Esophagus muscularis mucosa (tissue), 4 donors: ENCODE measurements around the gene CD22. TPM values are rescaled to one million over a fixed set of nuclear protein-coding genes. Genes with fewer than 3 reads are reported as not detected.
"Not testable (repeated sequence)": the region's sequence is repeated elsewhere in the genome, so short reads cannot be mapped to it uniquely, and the experiment has no call there.

Source experiments
- DNase-seq: peaks from one replicate; pipeline ENCODE4 v3.0.0-alpha.2; 2017; ENCODE audit errors: extremely low spot score
- H3K27ac ChIP-seq, 4 donors: fragments of 200-600 bp; sonication (generic); replicated peaks in 1 of 4; 1 replicate in 3 of 4; 2 replicates in 1 of 4; pipeline ENCODE4 v1.5.1; 2016 to 2019; ENCODE audit warnings: mild to moderate bottlenecking in 1 of 4
- H3K27me3 ChIP-seq, 4 donors: fragments of 200-600 bp; sonication (generic); one replicate each; pipeline versions ENCODE4 v1.5.1 to v1.6.0; 2016 to 2019
- H3K36me3 ChIP-seq, 4 donors: fragments of 200-600 bp; sonication (generic); one replicate each; pipeline ENCODE4 v1.5.1; 2016 to 2019
- H3K4me1 ChIP-seq, 4 donors: fragments of 200-600 bp; sonication (generic); one replicate each; pipeline ENCODE4 v1.5.1; 2016 to 2019
- H3K4me3 ChIP-seq, 4 donors: fragments of 200-600 bp; sonication (generic); 1 replicate in 2 of 4; 2 replicates in 2 of 4; pipeline ENCODE4 v1.5.1; 2016 to 2019; ENCODE audit warnings: mild to moderate bottlenecking in 4 of 4, moderate library complexity in 1 of 4
- H3K9me3 ChIP-seq, 4 donors: fragments of 200-600 bp; sonication (generic); 1 replicate in 3 of 4; 2 replicates in 1 of 4; pipeline ENCODE4 v1.5.1; 2016 to 2019
- EP300 ChIP-seq: sonication (generic); formaldehyde crosslinking; IDR thresholded peaks from one replicate; pipeline ENCODE4 v1.6.1; 2017; ENCODE audit warnings: antibody characterized with exemption
- POLR2A ChIP-seq: fragments of 450-650 bp; IDR thresholded peaks from one replicate; pipeline ENCODE4 v1.6.1; 2017; ENCODE audit warnings: antibody characterized with exemption, moderate library complexity, mild to moderate bottlenecking, low read depth
- POLR2AphosphoS5 ChIP-seq, 2 donors: sonication (generic); formaldehyde crosslinking; IDR thresholded peaks; one replicate each; pipeline ENCODE4 v1.6.1; 2017; ENCODE audit warnings: antibody characterized with exemption in 2 of 2
- WGBS: methylation state at CpG from one replicate; pipeline ENCODE4 v1.1.5; 2018; 5-methylcytosine and 5-hydroxymethylcytosine counted together
- intact Hi-C: fragments of 100-400 bp; cut with DNase I; formaldehyde crosslinking; loops from one replicate; pipeline ENCODE4 v1.15.1; 2023
- total RNA-seq, 4 donors: library from RNA; depleted of rRNA; stranded (reverse); fragments of >200 nt; gene quantifications; one replicate each; pipeline versions ENCODE4 v1.1.0 to v1.2.1, GENCODE V29; 2016
- TF ChIP-seq, protein P1 (sequence below), 3 experiments: fragments of 200-600 bp in 2 of 3; fragments of 450-650 bp in 1 of 3; sonication (generic) in 2 of 3; IDR thresholded peaks; one replicate each; pipeline ENCODE4 v1.5.1; 2017 to 2019; ENCODE audit warnings: antibody characterized with exemption in 3 of 3, mild to moderate bottlenecking in 2 of 3, moderate library complexity in 1 of 3

CD22 gene
- total RNA-seq, 4 donors from 2014 or later = 2.3 to 12.5 (median 3.7) TPM

DNA sequence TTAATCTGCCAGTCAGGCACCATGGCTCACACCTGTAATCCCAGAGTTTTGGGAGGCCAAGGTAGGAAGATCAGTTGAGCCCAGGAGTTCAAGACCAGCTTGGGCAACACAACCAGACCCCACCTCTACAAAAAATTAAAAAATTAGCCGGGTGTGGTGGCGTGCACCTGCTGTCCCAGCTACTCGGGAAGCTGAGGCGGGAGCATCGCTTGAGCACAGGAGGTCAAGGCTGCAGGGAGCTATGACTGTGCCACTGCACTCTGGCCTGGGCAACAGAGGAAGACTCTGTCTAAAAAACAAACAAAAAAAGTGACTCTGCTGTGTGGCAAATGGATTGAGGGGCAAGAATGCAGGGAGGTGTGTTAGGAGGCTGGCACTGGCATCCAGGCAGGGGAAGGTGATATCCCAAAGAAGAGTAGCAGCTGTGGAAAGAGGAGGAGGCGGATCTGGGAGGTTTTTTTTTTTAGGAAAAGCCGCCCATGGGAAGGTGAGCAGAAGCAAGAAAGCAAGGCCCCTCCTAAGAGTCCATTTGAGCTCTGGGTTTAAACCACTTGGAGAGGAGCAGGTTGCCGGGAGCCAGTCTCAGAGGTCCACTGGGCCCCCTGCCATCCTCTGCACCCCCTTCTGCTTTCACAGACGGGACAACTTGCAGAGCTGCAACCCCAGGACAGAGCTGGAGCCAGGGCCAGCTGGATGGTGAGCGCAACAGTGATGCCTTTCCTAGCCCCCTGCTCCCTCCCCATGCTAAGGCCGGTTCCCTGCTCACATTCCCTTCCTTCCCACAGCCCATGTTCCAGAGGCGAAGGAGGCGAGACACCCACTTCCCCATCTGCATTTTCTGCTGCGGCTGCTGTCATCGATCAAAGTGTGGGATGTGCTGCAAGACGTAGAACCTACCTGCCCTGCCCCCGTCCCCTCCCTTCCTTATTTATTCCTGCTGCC is 44.6 kb upstream of the CD22 start:
- DNase-seq = no peak
- no peak for TF ChIP-seq EP300
- TF ChIP-seq, protein P1, sequence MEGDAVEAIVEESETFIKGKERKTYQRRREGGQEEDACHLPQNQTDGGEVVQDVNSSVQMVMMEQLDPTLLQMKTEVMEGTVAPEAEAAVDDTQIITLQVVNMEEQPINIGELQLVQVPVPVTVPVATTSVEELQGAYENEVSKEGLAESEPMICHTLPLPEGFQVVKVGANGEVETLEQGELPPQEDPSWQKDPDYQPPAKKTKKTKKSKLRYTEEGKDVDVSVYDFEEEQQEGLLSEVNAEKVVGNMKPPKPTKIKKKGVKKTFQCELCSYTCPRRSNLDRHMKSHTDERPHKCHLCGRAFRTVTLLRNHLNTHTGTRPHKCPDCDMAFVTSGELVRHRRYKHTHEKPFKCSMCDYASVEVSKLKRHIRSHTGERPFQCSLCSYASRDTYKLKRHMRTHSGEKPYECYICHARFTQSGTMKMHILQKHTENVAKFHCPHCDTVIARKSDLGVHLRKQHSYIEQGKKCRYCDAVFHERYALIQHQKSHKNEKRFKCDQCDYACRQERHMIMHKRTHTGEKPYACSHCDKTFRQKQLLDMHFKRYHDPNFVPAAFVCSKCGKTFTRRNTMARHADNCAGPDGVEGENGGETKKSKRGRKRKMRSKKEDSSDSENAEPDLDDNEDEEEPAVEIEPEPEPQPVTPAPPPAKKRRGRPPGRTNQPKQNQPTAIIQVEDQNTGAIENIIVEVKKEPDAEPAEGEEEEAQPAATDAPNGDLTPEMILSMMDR (IDR thresholded peaks at IDR 0.05) = no peak
- TF ChIP-seq POLR2AphosphoS5 (IDR thresholded peaks at IDR 0.05) = no peak
- no peak for TF ChIP-seq POLR2A
- Histone ChIP-seq H3K36me3 (peaks cover 3 to 8% (median 6%) of the 10 kb centered on the region in 4 donors), H3K4me1 (peaks cover 0 to 11% (median 0%) of the 10 kb centered on the region in 4 donors), H3K9me3 (no peaks in the 10 kb centered on the region), H3K4me3 (no peak overlapping the region), H3K27ac (no peak overlapping the region), H3K27me3 (peaks cover 0 to 59% (median 2%) of the 10 kb centered on the region in 4 donors)
- intact Hi-C loops = no loop called here
- 64% methylated on average over 17 of the region's 17 CpGs for WGBS

DNA sequence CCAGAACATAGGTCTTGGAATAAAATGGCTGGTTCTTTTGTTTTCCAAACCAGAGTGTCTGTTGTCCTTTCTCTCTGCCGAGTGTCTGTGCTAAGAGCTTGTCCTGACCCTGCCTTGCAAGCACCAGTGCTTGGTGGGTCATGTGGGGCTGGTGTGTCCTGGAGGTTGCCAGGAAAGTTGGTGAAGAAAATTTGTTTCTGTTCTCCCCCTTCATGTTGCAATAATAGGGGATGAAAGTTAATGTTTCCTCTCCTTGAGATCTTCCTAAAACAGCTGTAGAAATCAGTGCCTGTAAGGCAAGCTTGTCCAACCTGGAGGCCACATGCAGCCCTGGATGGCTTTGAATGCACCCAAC is 43.9 kb upstream of the CD22 start:
- no peak overlapping the region for H3K4me3 ChIP-seq
- H3K4me1 ChIP-seq = peaks cover 0 to 7% (median 0%) of the 10 kb centered on the region in 4 donors
- 67% methylated on average over 1 of the region's 1 CpG for WGBS
- H3K27me3 ChIP-seq = peaks cover 0 to 59% (median 2%) of the 10 kb centered on the region in 4 donors
- no peak for DNase-seq
- intact Hi-C loops = no loop called here
- H3K27ac ChIP-seq = no peak overlapping the region
- TF ChIP-seq, protein P1 (IDR thresholded peaks at IDR 0.05) = no peak
- no peak for TF ChIP-seq POLR2A
- TF ChIP-seq POLR2AphosphoS5 (IDR thresholded peaks at IDR 0.05) = no peak
- no peak for TF ChIP-seq EP300
- H3K36me3 ChIP-seq = peaks cover 0 to 2% (median under 1%) of the 10 kb centered on the region in 4 donors
- H3K9me3 ChIP-seq = no peaks in the 10 kb centered on the region

DNA sequence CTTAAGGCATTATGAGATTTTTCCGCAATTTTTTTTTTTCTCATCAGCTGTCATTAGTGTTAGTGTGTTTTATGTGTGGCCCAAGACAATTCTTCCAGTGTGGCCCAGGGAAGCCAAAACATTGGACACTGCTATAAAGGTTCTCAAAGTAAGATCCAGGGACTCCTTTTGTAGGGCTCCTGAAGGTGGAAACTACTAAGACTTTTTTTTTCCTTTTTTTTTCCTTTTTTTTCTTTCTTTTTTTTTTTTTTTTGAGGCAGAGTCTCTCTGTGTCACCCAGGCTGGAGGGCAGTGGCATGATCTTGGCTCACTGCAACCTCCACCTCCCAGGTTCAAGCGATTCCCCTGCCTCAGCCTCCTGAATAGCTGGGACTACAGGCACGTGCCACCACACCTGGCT is 43.5 kb upstream of the CD22 start:
- H3K27ac ChIP-seq, H3K4me3 ChIP-seq, H3K36me3 ChIP-seq, H3K9me3 ChIP-seq, DNase-seq, intact Hi-C loops, H3K4me1 ChIP-seq: not testable (repeated sequence)
- H3K27me3 ChIP-seq = peaks cover 0 to 62% (median 2%) of the 10 kb centered on the region in 4 donors
- WGBS = 89% methylated on average over 3 of the region's 3 CpGs

DNA sequence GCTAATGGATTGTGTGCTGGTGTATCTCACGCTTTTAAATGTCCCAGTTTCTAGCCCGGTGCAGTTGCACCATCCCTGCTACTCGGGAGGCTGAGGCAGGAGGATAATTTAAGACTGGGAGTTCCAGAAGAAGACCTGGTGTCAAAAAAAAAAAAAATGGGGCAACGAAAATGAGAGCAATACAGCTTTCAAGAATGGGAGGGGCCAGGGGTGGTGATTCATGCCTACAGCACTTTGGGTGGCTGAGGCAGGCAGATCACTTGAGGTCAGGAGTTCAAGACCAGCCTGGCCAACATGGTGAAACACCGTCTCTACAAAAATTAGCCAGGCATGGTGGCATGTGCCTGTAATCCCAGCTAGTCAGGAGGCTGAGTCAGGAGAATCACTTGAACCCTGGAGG is 42.9 kb upstream of the CD22 start:
- H3K36me3 ChIP-seq, H3K4me1 ChIP-seq, intact Hi-C loops, H3K27ac ChIP-seq, DNase-seq, H3K4me3 ChIP-seq, H3K9me3 ChIP-seq: not testable (repeated sequence)
- peaks cover 0 to 68% (median 2%) of the 10 kb centered on the region in 4 donors for H3K27me3 ChIP-seq
- WGBS = 72% methylated on average over 5 of the region's 5 CpGs

DNA sequence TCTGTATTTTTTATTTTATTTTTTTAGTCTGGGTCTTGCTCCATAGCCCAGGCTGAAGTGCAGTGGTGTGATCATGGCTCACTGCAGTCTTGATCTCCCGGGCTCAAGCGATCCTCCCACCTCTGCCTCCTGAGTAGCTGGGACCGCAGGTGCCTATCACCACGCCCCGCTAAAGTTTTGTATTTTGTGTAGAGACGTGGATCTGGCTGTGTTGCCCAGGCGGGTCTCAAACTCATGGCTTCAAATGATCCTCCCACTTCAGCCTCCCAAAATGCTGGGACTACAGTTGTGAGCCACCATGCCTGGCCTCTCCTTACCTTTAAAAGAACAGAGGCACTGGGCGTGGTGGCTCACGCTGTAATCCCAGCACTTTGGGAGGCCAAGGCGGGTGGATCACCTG is 41.3 kb upstream of the CD22 start:
- Histone ChIP-seq H3K4me3 (no peak overlapping the region), H3K9me3 (no peaks in the 10 kb centered on the region), H3K4me1 (no peaks in the 10 kb centered on the region), H3K27me3 (peaks cover 0 to 73% (median 2%) of the 10 kb centered on the region in 4 donors), H3K36me3 (no peaks in the 10 kb centered on the region), H3K27ac (no peak overlapping the region)
- DNase-seq = no peak
- intact Hi-C loops = no loop called here
- WGBS = 94% methylated on average over 10 of the region's 10 CpGs
- TF ChIP-seq, protein P1 (IDR thresholded peaks at IDR 0.05) = no peak
- TF ChIP-seq POLR2A = no peak
